Activated CD4-positive, alpha-beta T cell treated with anti-CD3 and anti-CD28 coated beads, Interleukin-10, Interleukin-2, amounts not matched to agents 100 ng/mL and 50 ng/mL, durations not matched to agents 16 hours and 8 hours (primary cell): Measurements from ENCODE around the gene VMP1.

ENCODE experiments used
- DNase-seq: peaks from one replicate; pipeline ENCODE4 v3.0.0-alpha.2; 2020

VMP1 gene

GRCh38 chr17:59876107-59876506, 168.7 kb downstream of the VMP1 start:
- DNase-seq = no peak

- DNase-seq = no peak
These were observed 170.5 kb downstream of the VMP1 start for GRCh38 chr17:59877965-59878364.

DNA sequence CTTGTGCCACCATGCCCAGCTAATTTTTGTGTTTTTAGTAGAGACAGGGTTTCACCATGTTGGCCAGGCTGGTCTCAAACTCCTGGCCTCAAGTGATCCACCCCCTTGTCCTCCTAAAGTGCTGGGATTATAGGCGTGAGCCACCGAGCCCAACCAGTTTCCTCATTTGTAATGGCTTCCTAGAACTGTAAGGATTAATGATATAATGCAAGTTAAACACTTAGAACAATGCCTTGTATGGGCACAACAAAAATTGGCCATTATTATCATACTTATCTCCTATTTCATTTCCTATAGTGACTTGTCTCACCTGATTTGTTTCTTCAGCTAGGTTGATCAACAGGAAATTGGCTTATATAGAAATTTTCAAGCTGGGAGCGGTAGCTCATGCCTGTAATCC, 171.2 kb downstream of the VMP1 start:
- no peak for DNase-seq

DNA sequence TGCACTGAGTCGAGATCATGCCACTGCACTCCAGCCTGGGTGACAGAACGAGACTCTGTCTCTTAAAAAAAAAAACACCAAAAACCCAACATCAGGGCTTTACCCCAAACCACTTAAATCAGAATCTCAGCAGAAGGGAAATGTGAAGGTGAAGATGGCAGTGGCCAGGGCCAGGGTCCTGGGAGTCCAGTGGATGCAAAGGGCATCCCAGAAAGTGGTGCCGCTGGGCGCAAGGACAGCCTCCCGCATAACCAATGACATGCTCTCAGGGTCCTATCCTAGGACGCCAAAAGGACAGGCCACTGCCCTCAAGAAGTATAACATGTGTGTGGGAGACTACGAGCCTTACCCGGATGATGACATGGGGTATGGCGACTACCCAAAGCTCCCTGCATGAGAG, 177.4 kb downstream of the VMP1 start:
- DNase-seq = no peak

DNA sequence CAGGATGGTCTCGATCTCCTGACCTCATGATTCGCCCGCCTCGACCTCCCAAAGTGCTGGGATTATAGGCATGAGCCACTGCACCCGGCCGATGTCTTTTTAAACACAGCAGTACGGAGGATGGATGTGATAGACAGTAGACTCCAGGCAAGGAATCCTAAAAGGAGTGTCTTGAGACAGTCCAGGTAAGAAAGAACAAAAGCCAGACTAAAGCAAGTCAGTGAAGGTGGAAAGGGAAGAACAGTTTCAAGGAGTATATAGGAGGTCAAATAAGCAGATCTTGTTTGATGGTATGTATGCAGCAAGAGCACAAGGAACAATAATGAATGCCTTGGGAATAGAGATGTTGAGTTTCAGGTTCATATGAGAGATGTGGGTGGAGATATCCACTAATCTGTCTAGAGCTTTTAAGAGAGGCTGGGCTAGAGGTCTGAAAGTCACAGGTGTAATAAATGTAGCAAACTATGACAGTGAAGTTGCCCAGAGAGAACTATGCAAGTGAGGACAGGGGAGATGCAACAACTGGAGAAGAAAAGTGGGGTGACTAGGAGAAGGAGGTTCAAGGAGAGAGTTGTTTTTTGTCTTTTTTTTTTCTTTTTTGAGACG, 180.8 kb downstream of the VMP1 start:
- DNase-seq = no peak

GRCh38 chr17:59890720-59891119, 183.3 kb downstream of the VMP1 start:
- DNase-seq = peak; percentile 16
